ENCODE measurements around the gene SPIN1.

GRCh38 chr9:88524911-88525310 is 136.7 kb downstream of the SPIN1 start:
- TF ChIP-seq PATZ1 (tag by site-specific recombination; IDR thresholded peaks at IDR 0.05) = no peak
- no peak for TF ChIP-seq ZNF266 (tag by site-specific recombination; IDR thresholded peaks at IDR 0.05; ENCODE audit: low read depth)
- TF ChIP-seq CTCF (tag by site-specific recombination; IDR thresholded peaks at IDR 0.05) = no peak
- TF ChIP-seq ZFP3 (tag by site-specific recombination; IDR thresholded peaks at IDR 0.05; ENCODE audit: low read depth) = no peak
- no peak for TF ChIP-seq REST (tag by site-specific recombination; IDR thresholded peaks at IDR 0.05)
- no peak for TF ChIP-seq ZNF768 (tag by site-specific recombination; IDR thresholded peaks at IDR 0.05)
- no peak for TF ChIP-seq YY1 (tag by site-specific recombination; IDR thresholded peaks at IDR 0.05)
- no peak for TF ChIP-seq ZNF184 (tag by site-specific recombination; IDR thresholded peaks at IDR 0.05)
- no peak for TF ChIP-seq ZNF280D (tag by site-specific recombination; IDR thresholded peaks at IDR 0.05)
- TF ChIP-seq, protein P1, sequence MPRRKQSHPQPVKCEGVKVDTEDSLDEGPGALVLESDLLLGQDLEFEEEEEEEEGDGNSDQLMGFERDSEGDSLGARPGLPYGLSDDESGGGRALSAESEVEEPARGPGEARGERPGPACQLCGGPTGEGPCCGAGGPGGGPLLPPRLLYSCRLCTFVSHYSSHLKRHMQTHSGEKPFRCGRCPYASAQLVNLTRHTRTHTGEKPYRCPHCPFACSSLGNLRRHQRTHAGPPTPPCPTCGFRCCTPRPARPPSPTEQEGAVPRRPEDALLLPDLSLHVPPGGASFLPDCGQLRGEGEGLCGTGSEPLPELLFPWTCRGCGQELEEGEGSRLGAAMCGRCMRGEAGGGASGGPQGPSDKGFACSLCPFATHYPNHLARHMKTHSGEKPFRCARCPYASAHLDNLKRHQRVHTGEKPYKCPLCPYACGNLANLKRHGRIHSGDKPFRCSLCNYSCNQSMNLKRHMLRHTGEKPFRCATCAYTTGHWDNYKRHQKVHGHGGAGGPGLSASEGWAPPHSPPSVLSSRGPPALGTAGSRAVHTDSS (tag by site-specific recombination; IDR thresholded peaks at IDR 0.05) = no peak
